Measurements from ENCODE around the gene NUFIP2.
"Not testable (repeated sequence)": the region's sequence is repeated elsewhere in the genome, so short reads cannot be mapped to it uniquely, and the experiment has no call there.

NUFIP2 gene, protein sequence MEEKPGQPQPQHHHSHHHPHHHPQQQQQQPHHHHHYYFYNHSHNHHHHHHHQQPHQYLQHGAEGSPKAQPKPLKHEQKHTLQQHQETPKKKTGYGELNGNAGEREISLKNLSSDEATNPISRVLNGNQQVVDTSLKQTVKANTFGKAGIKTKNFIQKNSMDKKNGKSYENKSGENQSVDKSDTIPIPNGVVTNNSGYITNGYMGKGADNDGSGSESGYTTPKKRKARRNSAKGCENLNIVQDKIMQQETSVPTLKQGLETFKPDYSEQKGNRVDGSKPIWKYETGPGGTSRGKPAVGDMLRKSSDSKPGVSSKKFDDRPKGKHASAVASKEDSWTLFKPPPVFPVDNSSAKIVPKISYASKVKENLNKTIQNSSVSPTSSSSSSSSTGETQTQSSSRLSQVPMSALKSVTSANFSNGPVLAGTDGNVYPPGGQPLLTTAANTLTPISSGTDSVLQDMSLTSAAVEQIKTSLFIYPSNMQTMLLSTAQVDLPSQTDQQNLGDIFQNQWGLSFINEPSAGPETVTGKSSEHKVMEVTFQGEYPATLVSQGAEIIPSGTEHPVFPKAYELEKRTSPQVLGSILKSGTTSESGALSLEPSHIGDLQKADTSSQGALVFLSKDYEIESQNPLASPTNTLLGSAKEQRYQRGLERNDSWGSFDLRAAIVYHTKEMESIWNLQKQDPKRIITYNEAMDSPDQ

DNA sequence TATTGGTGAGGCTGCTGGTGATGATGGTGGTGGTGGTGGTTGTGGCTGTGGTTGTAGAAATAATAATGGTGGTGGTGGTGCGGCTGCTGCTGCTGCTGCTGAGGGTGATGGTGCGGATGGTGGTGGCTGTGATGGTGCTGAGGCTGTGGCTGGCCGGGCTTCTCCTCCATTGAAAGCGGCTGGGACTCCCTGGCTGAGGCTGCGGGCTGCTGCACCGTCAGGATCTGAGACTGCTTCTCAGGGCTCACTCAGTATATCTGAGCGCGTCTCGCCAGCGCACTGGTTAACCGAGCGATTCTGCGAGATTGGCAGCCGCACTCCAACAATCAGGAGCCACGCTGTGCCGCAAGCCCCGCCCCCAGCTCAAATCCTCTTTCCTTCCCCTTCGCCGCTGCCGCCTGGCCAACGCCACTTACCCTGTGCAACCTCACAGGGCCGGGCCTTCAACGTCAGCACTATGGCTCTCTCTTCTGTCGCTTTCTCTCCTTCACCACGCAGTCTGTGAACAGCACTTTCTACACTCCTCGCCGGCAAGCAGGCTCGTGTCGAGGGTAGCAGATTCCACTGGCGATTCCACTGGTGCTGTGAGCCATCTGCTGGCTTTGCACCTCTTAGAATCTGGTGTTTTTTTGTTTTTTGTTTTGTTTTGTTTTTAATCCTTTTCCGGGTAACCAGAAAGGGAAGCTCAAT is at the start of gene NUFIP2:
Gene NUFIP2 (minus strand): TSS at position 259 of the 690 bp plus-strand sequence. CDS start 89 bp downstream, at position 170.
- in situ Hi-C loops (cut with HindIII; ENCODE audit: low sequenced_read_pairs) = no loop called here

DNA sequence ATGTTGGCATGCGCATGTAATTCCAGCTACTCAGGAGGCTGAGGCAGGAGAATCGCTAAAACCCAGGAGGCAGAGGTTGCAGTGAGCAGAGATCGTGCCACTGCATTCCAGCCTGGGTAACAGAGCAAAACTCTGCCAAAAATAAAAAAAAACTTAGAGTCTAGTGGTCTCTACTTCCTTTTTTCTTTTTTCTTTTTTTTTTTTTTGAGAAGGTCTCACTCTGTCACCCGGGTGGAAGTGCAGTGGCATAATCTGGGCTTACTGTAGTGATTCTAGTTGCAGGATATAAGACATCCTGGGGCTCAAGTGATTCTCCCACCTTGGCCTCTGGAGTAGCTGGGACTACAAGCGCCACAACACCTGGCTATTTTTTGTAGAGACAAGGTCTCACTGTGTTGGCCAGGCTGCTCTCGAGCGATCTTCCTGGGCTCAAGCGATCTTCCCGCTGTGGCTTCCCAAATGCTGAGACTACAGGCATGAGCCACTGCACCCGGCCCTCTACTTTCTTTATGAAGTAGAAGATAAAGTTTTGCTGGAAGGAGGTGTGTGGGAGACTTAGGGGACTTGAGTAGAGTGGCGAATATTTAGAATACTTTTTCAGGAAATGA is 48.3 kb upstream of the NUFIP2 start:
- in situ Hi-C loops (cut with HindIII; ENCODE audit: low sequenced_read_pairs) = no loop called here

- in situ Hi-C loops (cut with HindIII; ENCODE audit: low sequenced_read_pairs) = no loop called here
Measured at GRCh38 chr17:29341726-29342125, 47.8 kb upstream of the NUFIP2 start.

GRCh38 chr17:29339016-29339415 is 45.1 kb upstream of the NUFIP2 start:
- in situ Hi-C loops (cut with HindIII; ENCODE audit: low sequenced_read_pairs) = not testable (repeated sequence)

GRCh38 chr17:29331708-29332085 is 37.7 kb upstream of the NUFIP2 start:
- in situ Hi-C loops (cut with HindIII; ENCODE audit: low sequenced_read_pairs) = no loop called here

- in situ Hi-C loops (cut with HindIII; ENCODE audit: low sequenced_read_pairs) = no loop called here
Measured at GRCh38 chr17:29331075-29331707, 37.2 kb upstream of the NUFIP2 start.

- in situ Hi-C loops (cut with HindIII; ENCODE audit: low sequenced_read_pairs) = no loop called here
Measured at GRCh38 chr17:29327412-29327811, 33.5 kb upstream of the NUFIP2 start.

DNA sequence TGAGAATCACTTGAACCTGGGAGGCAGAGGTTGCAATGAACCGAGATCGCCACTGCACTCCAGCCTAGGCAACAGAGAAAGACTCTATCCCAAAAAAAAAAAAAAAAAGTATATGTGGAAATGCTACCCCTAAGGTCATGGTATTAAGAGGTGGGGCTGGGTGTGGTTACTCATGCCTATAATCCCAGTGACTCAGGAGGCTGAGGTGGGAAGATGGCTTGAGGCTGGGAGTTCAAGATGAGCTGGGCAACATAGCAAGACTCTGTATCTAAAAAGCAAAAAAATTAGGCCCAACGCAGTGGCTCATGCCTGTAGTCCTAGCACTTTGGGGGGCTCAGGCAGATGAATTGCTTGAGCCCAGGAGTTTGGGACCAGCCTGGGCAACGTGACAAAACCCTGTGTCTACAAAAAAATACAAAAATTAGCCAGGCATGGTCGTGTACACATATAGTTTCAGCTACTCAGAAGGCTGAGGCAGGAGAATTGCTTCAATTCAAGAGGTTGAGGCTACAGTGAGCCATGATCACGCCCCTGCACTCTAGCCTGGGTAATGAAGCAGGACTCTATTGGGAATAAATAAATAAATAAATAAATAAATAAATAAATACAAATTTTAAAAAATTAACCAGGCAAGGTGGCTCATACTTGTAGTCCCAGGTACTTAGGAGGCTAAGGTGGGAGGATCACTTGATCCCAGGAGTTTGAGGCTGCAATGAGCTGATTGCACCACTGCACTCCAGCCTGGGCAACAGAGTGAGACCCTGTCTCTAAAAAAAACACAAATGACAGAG is 32.3 kb upstream of the NUFIP2 start:
- in situ Hi-C loops (cut with HindIII; ENCODE audit: low sequenced_read_pairs) = no loop called here

GRCh38 chr17:29322363-29322762 is 28.4 kb upstream of the NUFIP2 start:
- in situ Hi-C loops (cut with HindIII; ENCODE audit: low sequenced_read_pairs) = no loop called here

- in situ Hi-C loops (cut with HindIII; ENCODE audit: low sequenced_read_pairs) = no loop called here
Measured at GRCh38 chr17:29303386-29303785, 9.4 kb upstream of the NUFIP2 start.

DNA sequence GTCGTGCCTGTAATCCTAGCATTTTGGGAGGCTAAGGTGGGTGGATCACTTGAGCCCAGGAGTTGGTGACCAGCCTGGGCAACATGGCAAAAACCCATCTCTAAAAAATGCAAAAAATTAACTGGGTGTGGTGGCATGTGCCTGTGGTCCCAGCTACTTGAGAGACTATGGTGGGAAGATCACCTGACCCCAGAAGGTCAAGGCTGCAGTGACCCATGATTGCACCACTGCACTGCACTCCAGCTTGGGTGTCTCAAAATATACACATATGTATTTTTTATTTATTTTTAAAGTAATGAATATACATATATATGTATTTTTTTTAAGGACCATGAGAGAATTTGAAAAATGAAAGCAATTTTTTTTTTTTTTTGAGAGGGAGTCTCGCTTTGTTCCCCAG is 5.1 kb upstream of the NUFIP2 start:
- in situ Hi-C loops (cut with HindIII; ENCODE audit: low sequenced_read_pairs) = no loop called here

DNA sequence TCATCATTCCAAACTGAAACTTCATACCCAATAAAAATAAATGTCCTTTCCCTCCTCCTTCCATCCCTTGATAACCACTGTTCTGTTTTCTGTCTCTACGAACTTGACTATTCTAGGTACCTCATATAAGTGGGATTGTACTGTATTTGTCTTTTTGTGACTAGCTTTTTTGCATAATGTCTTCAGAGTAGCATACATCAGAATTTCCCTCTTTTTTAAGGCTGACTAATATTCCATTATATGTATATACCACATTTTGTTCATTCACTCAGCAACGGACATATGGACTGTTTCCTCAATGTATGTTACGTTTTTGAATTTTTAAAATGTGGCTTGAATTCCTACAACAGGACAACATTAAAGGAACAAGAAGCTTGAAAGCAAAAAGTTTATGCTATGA is 1.5 kb upstream of the NUFIP2 start:
- in situ Hi-C loops (cut with HindIII; ENCODE audit: low sequenced_read_pairs) = no loop called here

- in situ Hi-C loops (cut with HindIII; ENCODE audit: low sequenced_read_pairs) = no loop called here
Measured at GRCh38 chr17:29294580-29294900, 592 bp upstream of the NUFIP2 start.

- in situ Hi-C loops (cut with HindIII; ENCODE audit: low sequenced_read_pairs) = no loop called here
Measured at GRCh38 chr17:29292992-29293889, 707 bp downstream of the NUFIP2 start.

DNA sequence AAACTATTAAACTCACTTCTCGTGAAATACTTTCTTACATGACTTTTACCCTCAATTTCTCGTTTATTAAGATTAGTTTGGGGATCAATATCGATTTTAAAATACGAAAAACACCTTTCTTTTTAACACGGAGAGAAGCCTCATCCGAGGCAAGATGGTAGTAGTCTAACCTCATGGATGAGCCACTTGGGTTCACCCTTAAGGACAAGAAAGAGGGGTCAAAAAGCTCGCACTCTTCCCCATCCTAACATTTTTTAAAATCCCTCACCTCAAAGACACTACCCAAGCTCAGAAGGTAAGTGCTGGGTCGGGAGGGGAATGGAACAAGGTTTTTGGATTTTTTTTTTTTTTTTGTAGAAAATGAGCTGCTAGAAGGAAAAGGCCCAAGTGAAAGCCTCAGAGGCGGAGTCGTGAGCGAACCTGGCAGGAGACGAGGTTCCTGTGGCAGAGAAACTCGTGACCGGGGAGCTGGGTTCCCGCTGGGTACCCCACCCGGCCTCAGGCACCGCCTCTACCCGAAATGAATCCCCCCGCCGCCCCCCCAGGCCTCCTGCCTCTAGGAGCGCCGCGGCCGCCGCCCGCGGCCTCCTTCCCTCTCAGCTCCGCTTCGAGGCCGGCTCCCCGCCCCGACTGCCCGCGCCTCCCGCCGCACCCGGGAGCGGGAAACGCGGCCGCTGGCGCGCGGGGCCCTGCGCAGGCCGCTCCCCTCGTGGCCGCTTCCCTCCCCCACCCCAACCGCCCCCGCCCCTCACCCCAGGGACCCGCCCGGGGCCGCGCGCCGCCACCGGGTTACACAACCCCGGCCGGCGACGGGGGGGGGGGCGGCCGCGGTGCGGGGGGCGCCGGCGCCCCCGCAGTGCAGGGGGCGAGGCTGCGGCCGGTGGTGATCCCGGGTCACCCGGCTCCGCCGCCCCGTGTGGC is 1.6 kb downstream of the NUFIP2 start:
- in situ Hi-C loops (cut with HindIII; ENCODE audit: low sequenced_read_pairs) = no loop called here

GRCh38 chr17:29291163-29291752 is 2.7 kb downstream of the NUFIP2 start:
- in situ Hi-C loops (cut with HindIII; ENCODE audit: low sequenced_read_pairs) = no loop called here

DNA sequence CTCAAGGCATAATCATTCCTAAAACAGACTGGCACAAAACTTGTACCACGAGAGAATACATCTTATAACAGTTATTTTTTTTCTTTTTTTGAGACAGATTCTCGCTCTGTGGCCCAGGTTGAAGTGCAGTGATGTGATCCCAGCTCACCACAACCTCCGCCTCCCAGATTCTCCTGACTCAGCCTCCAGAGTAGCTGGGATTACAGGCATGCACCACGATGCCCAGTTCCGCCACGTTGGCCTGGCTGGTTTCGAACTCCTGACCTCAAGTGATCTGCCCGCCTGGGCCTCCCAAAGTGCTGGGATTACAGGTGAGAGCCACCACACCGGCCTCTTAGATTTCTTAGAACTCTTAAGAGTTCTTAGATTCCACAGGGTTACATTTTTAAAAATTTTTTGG is 4.1 kb downstream of the NUFIP2 start:
- in situ Hi-C loops (cut with HindIII; ENCODE audit: low sequenced_read_pairs) = no loop called here

DNA sequence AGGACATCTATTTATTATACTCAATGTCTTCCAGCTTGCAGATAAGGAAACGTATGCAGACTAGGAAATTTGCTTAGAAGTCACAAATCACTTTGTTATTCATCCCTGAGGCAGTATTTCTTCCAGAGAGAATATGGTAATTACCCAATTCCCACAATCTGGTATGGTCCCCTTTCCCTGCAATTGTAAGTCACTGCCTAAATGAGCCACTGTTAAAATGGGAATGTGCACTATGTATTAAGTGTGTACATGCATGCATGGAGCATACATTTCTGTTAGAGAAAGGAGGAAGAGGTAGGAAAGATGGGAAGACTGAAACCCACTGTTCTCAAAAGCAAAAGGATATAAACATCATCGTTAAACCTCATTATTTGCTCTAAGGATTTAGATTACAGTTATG is 10.0 kb downstream of the NUFIP2 start:
- in situ Hi-C loops (cut with HindIII; ENCODE audit: low sequenced_read_pairs) = no loop called here

Measured in DLD1 (cell line).